Osteoblast (primary cell): ENCODE data around the gene ESPL1. TPM values are rescaled to one million over a fixed set of nuclear protein-coding genes. Genes with fewer than 3 reads are reported as not detected.
A peak's percentile ranks its signal among the peaks of the same experiment; 100 is the strongest.

Experiments used
- DNase-seq: peaks from one replicate; pipeline ENCODE4 v3.0.0; 2011; ENCODE audit warnings: low spot score, mixed read lengths; ENCODE audit not compliant: insufficient read length; ENCODE audit errors: missing footprints
- H2AFZ ChIP-seq: 2 replicates; pipeline ENCODE4 v1.6.0; 2011; ENCODE audit warnings: mild to moderate bottlenecking, low read length
- H3K27ac ChIP-seq: 2 replicates; pipeline ENCODE4 v1.5.1; 2011; ENCODE audit warnings: mild to moderate bottlenecking, low read depth, low read length, moderate library complexity
- H3K27me3 ChIP-seq: 2 replicates; pipeline ENCODE4 v1.6.0; 2012; ENCODE audit warnings: mild to moderate bottlenecking, control low read depth, inconsistent platforms, low read length, moderate library complexity; ENCODE audit not compliant: insufficient read depth
- H3K36me3 ChIP-seq: 2 replicates; pipeline ENCODE4 v1.5.1; 2011; ENCODE audit warnings: mild to moderate bottlenecking, low read length, control low read depth, moderate library complexity; ENCODE audit not compliant: insufficient read depth
- H3K4me1 ChIP-seq: 2 replicates; pipeline ENCODE4 v1.5.1; 2011; ENCODE audit warnings: mild to moderate bottlenecking, low read length, control low read depth, moderate library complexity; ENCODE audit not compliant: insufficient read depth
- H3K4me2 ChIP-seq: 2 replicates; pipeline ENCODE4 v1.6.0; 2011; ENCODE audit warnings: mild to moderate bottlenecking, low read length; ENCODE audit not compliant: insufficient read depth
- H3K4me3 ChIP-seq: fragments of 200-600 bp; sonication (generic); 3 replicates; pipeline ENCODE4 v1.5.1; 2012; ENCODE audit warnings: mild to moderate bottlenecking, low read length, inconsistent platforms; ENCODE audit not compliant: insufficient read depth
- H3K79me2 ChIP-seq: 2 replicates; pipeline ENCODE4 v1.6.0; 2012; ENCODE audit warnings: mild to moderate bottlenecking, low read length, control low read depth, inconsistent platforms; ENCODE audit not compliant: insufficient read depth
- H3K9me3 ChIP-seq: 2 replicates; pipeline ENCODE4 v1.5.1; 2011; ENCODE audit warnings: low read depth, low read length, control low read depth
- H4K20me1 ChIP-seq: 2 replicates; pipeline ENCODE4 v1.6.0; 2012; ENCODE audit warnings: mild to moderate bottlenecking, low read length, control low read depth; ENCODE audit not compliant: insufficient read depth
- total RNA-seq: library from RNA; depleted of rRNA; stranded (reverse); fragments of >200 nt; gene quantifications from 2 replicates; pipeline ENCODE4 v1.2.3, GENCODE V29; 2012
- TF ChIP-seq, protein P1 (sequence below): IDR thresholded peaks from 2 replicates; pipeline ENCODE4 v1.5.1; 2011; ENCODE audit warnings: mild to moderate bottlenecking, low read depth, low read length, moderate library complexity; ENCODE audit errors: extremely low read depth

ESPL1 gene
- total RNA-seq, 1 donor: 0.72 TPM

DNA sequence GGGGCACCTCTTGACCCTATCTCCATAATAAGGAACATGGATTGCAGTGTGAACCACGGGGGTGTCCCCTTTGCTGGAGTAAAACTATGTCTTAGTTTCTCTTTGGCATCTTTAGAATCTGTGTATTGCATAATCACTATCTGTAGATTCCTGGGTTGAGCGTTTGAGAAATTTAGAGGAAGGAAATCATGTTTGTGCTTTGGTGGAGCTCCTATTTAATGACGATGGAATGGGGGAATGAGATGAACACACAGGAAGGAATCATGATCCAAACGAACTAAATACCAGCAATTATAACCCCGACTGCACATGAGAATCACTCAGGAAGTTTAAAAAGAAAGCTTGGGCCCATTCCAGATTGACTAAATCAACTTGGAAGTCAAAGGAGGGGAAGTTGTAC lies 30.1 kb downstream of the ESPL1 start:
- Histone ChIP-seq H3K79me2 (peaks cover 59% of the 10 kb centered on the region), H3K27me3 (no peaks in the 10 kb centered on the region)

DNA sequence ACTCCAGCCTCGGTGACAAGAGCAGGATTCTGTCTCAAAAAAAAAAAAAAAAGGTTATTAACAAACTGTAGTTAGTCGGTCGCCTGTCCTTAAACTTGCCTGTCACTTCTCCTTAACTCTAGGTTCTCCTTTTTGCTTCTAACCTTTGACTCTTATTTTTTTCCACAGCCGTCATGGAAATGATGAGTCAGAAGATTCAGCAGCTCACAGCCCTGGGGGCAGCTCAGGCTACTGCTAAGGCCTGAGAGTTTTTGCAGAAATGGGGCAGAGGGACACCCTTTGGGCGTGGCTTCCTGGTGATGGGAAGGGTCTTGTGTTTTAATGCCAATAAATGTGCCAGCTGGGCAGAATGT lies 31.0 kb downstream of the ESPL1 start:
- Histone ChIP-seq H3K4me2 (peak overlapping the region; percentile 98), H3K4me3 (peak overlapping the region; percentile 82), H3K4me1 (peaks cover 49% of the 10 kb centered on the region), H3K9me3 (no peaks in the 10 kb centered on the region), H3K36me3 (peaks cover 33% of the 10 kb centered on the region), H3K79me2 (peaks cover 62% of the 10 kb centered on the region), H3K27ac (peak overlapping the region; percentile 97), H3K27me3 (no peaks in the 10 kb centered on the region), H2AFZ (no peak overlapping the region), H4K20me1 (no peaks in the 10 kb centered on the region)
- TF ChIP-seq, protein P1, sequence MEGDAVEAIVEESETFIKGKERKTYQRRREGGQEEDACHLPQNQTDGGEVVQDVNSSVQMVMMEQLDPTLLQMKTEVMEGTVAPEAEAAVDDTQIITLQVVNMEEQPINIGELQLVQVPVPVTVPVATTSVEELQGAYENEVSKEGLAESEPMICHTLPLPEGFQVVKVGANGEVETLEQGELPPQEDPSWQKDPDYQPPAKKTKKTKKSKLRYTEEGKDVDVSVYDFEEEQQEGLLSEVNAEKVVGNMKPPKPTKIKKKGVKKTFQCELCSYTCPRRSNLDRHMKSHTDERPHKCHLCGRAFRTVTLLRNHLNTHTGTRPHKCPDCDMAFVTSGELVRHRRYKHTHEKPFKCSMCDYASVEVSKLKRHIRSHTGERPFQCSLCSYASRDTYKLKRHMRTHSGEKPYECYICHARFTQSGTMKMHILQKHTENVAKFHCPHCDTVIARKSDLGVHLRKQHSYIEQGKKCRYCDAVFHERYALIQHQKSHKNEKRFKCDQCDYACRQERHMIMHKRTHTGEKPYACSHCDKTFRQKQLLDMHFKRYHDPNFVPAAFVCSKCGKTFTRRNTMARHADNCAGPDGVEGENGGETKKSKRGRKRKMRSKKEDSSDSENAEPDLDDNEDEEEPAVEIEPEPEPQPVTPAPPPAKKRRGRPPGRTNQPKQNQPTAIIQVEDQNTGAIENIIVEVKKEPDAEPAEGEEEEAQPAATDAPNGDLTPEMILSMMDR: no peak
- peak; percentile 81 for DNase-seq

More for the DNA sequence above, 30.1 kb downstream of the ESPL1 start:
- Histone ChIP-seq H3K36me3 (peaks cover 27% of the 10 kb centered on the region), H3K4me3 (peak overlapping the region; percentile 82), H3K27ac (peak overlapping the region; percentile 97), H4K20me1 (no peaks in the 10 kb centered on the region), H3K9me3 (no peaks in the 10 kb centered on the region), H2AFZ (no peak overlapping the region), H3K4me1 (peaks cover 49% of the 10 kb centered on the region), H3K4me2 (peak overlapping the region; percentile 98)
- peak; percentile 93 for DNase-seq
- TF ChIP-seq, protein P1: no peak

DNA sequence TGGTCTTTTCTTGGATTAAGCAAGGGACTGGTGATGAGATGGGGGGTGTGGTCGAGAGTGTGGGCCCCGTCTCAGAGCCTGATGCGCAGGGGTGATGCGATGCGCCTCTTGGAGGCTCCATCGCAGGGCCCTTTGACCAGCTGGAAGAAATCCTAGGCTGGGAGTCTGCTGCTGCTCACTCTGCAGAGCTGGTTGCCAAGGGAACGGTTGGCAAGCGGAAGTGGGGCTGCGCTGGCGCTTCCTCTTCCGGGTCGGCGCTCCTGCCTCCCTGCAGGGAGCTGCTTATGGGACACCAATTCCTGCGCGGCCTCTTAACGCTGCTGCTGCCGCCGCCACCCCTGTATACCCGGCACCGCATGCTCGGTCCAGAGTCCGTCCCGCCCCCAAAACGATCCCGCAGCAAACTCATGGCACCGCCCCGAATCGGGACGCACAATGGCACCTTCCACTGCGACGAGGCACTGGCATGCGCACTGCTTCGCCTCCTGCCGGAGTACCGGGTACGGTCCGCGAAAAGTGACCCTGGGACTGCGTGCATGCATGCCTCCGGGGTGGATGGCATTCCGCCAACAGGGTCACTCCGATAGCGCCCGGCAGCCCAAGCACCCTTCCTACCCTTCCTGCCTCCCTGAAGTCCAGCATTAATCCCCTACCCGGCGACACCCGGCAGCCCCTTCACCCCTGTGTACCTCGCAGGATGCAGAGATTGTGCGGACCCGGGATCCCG lies 31.5 kb downstream of the ESPL1 start, which contains the start of gene MYG1:
MYG1 (plus strand) TSS at position 242 of the 727 bp plus-strand sequence; CDS start at position 285, 43 bp downstream.
- peak within 1 kb of the TSS; percentile 98 for H3K4me2 ChIP-seq
- H3K27ac ChIP-seq: peak within 1 kb of the TSS; percentile 97
- H3K36me3 ChIP-seq: peaks cover 37% of the 10 kb centered on the region
- H3K27me3 ChIP-seq: no peaks in the 10 kb centered on the region
- H3K9me3 ChIP-seq: no peaks in the 10 kb centered on the region
- H3K4me3 ChIP-seq: peak within 1 kb of the TSS; percentile 82
- H3K4me1 ChIP-seq: peaks cover 49% of the 10 kb centered on the region
- no peaks in the 10 kb centered on the region for H4K20me1 ChIP-seq
- DNase-seq: peak; percentile 96
- H2AFZ ChIP-seq: peak within 1 kb of the TSS; percentile 66
- H3K79me2 ChIP-seq: peaks cover 65% of the 10 kb centered on the region
- TF ChIP-seq, protein P1: no peak

DNA sequence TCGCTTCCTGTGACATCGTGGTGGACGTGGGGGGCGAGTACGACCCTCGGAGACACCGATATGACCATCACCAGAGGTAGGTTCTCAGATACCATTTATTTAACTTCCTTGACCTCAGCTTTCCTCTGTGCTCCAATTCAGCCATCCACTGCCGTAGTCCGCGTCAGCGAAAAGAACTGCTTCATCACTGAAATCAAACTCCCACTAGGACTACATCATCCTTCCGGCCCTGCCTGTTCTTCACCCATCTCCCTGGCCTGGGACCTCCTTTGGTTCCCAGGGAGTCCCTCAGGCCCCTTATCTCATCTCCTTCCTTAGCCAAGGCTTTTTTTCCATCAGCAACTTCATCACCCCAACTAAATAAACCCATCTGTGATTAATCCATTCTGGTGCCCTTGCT lies 32.1 kb downstream of the ESPL1 start:
- Histone ChIP-seq H3K27ac (peak overlapping the region; percentile 97), H2AFZ (peak overlapping the region; percentile 66), H3K27me3 (no peaks in the 10 kb centered on the region), H3K36me3 (peaks cover 39% of the 10 kb centered on the region), H3K4me3 (peak overlapping the region; percentile 82), H3K4me1 (peaks cover 43% of the 10 kb centered on the region), H3K9me3 (no peaks in the 10 kb centered on the region), H4K20me1 (no peaks in the 10 kb centered on the region), H3K79me2 (peaks cover 67% of the 10 kb centered on the region), H3K4me2 (peak overlapping the region; percentile 98)
- peak; percentile 93 for DNase-seq
- TF ChIP-seq, protein P1: no peak
